Mesendoderm (in vitro differentiated cells): ENCODE results near the gene LCORL.

ENCODE experiments used
- DNase-seq: peaks from one replicate; pipeline ENCODE4 v3.0.0; 2013
- H2AK5ac ChIP-seq: 2 replicates; pipeline ENCODE4 v1.6.1; 2013; ENCODE audit warnings: low read length, inconsistent platforms
- H2BK120ac ChIP-seq: 2 replicates; pipeline ENCODE4 v1.6.1; 2013; ENCODE audit warnings: low read depth, mild to moderate bottlenecking, low read length, moderate library complexity, mixed read lengths
- H2BK15ac ChIP-seq: replicated peaks from 2 replicates; pipeline ENCODE4 v1.6.1; 2013; ENCODE audit warnings: low read depth, mild to moderate bottlenecking, moderate library complexity
- H2BK5ac ChIP-seq: 2 replicates; pipeline ENCODE4 v1.6.1; 2013; ENCODE audit warnings: low read length, inconsistent platforms
- H3K18ac ChIP-seq: 2 replicates; pipeline ENCODE4 v1.6.1; 2013; ENCODE audit warnings: mild to moderate bottlenecking, low read length, mixed read lengths
- H3K23ac ChIP-seq: one replicate; pipeline ENCODE4 v1.6.1; 2013; ENCODE audit warnings: low read length
- H3K27ac ChIP-seq: 2 replicates; pipeline ENCODE4 v1.5.1; 2013; ENCODE audit warnings: low read depth, mild to moderate bottlenecking, inconsistent platforms, low read length, moderate library complexity
- H3K27me3 ChIP-seq: 2 replicates; pipeline ENCODE4 v1.6.1; 2013; ENCODE audit warnings: low read length, control low read depth, mild to moderate bottlenecking, inconsistent platforms; ENCODE audit not compliant: insufficient read depth, poor library complexity
- H3K36me3 ChIP-seq: 2 replicates; pipeline ENCODE4 v1.6.1; 2013; ENCODE audit warnings: low read length, inconsistent platforms; ENCODE audit not compliant: control insufficient read depth, insufficient read depth
- H3K4ac ChIP-seq: one replicate; pipeline ENCODE4 v1.6.1; 2013; ENCODE audit warnings: low read depth, mild to moderate bottlenecking, low read length, moderate library complexity
- H3K4me1 ChIP-seq: 2 replicates; pipeline ENCODE4 v1.6.1; 2013; ENCODE audit warnings: low read depth, low read length, inconsistent platforms; ENCODE audit not compliant: control insufficient read depth
- H3K4me2 ChIP-seq: 2 replicates; pipeline ENCODE4 v1.6.1; 2013; ENCODE audit warnings: low read length
- H3K4me3 ChIP-seq: 2 replicates; pipeline ENCODE4 v1.5.1; 2013; ENCODE audit warnings: mild to moderate bottlenecking, low read length
- H3K56ac ChIP-seq: one replicate; pipeline ENCODE4 v1.6.1; 2013; ENCODE audit warnings: low read length
- H3K79me1 ChIP-seq: 2 replicates; pipeline ENCODE4 v1.6.1; 2013; ENCODE audit warnings: low read length, inconsistent platforms
- H3K79me2 ChIP-seq: 2 replicates; pipeline ENCODE4 v1.6.1; 2013; ENCODE audit warnings: mild to moderate bottlenecking, low read length; ENCODE audit not compliant: control insufficient read depth, insufficient read depth
- H3K9ac ChIP-seq: 2 replicates; pipeline ENCODE4 v1.6.1; 2013; ENCODE audit warnings: low read length, inconsistent platforms
- H4K5ac ChIP-seq: one replicate; pipeline ENCODE4 v1.6.1; 2013; ENCODE audit warnings: low read length
- H4K8ac ChIP-seq: one replicate; pipeline ENCODE4 v1.6.1; 2013; ENCODE audit warnings: low read depth, mild to moderate bottlenecking, control low read depth, low read length, moderate library complexity
- WGBS: extraction: QIAGEN DNeasy Blood & Tissue Kit; methylation state at CpG from one replicate; pipeline ENCODE4 v1.1.7; 2013; ENCODE audit warnings: low lambda C conversion rate, missing lambda C conversion rate; ENCODE audit not compliant: insufficient coverage; ENCODE audit errors: extremely low coverage; 5-methylcytosine and 5-hydroxymethylcytosine counted together

Gene LCORL

DNA sequence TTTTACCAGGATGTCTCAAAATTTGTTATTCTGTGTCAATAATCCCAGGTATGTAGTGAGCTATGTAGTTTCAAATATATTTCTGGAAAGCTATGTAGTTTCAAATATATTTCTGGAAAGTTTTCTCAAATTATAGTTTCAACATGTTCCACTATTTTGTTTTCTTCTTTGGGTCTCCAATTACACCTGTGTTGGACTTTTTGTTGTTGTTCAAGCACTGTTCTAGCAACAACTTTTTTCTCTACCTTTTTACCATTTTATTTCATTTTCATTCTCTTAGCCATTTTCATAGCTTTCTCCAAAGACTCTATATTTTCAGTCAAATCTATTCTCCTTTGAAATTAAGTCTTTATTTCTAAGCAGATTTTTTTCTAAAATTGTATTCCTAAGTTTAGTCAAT, 88.4 kb downstream of the LCORL start:
- Histone ChIP-seq H3K23ac (no peak overlapping the region), H3K36me3 (no peaks in the 10 kb centered on the region), H3K79me2 (no peaks in the 10 kb centered on the region), H3K56ac (no peak overlapping the region), H3K9ac (no peak overlapping the region), H2BK5ac (no peak overlapping the region), H2BK15ac (no peak overlapping the region), H3K4ac (no peak overlapping the region), H3K4me1 (no peaks in the 10 kb centered on the region), H3K18ac (no peak overlapping the region), H3K27me3 (no peaks in the 10 kb centered on the region), H3K79me1 (no peaks in the 10 kb centered on the region), H3K27ac (no peak overlapping the region), H4K8ac (no peak overlapping the region), H4K5ac (no peak overlapping the region), H3K4me2 (no peak overlapping the region), H2AK5ac (no peak overlapping the region), H2BK120ac (no peak overlapping the region), H3K4me3 (no peak overlapping the region)
- no peak for DNase-seq

DNA sequence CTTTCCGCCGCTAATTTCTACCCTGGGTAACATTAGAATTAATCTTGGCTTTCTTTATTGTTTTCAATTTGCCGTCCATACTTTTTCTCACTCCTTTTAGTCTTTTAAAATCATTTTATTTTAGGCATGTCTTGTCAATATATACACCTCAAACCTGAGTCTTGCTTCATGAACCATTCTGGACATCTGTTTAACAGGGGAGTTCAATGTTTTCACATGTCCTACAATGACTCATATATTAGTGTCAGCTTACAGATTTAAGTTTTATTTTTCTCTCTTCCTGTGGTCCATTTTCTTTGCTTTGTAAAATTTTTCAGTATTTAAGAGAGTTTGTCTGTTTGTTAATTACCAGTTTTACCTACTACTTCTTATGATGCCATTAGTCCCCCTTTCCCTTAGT, 89.5 kb downstream of the LCORL start:
- Histone ChIP-seq H2BK120ac (no peak overlapping the region), H3K4ac (no peak overlapping the region), H3K79me1 (no peaks in the 10 kb centered on the region), H3K27me3 (no peaks in the 10 kb centered on the region), H3K4me1 (no peaks in the 10 kb centered on the region), H2BK5ac (no peak overlapping the region), H3K4me2 (no peak overlapping the region), H3K36me3 (no peaks in the 10 kb centered on the region), H3K27ac (no peak overlapping the region), H2AK5ac (no peak overlapping the region), H4K5ac (no peak overlapping the region), H3K18ac (no peak overlapping the region), H2BK15ac (no peak overlapping the region), H3K9ac (no peak overlapping the region), H3K4me3 (no peak overlapping the region), H4K8ac (no peak overlapping the region), H3K23ac (no peak overlapping the region), H3K56ac (no peak overlapping the region), H3K79me2 (no peaks in the 10 kb centered on the region)
- no CpG with 5 or more reads among the region's 3 CpGs for WGBS
- no peak for DNase-seq

DNA sequence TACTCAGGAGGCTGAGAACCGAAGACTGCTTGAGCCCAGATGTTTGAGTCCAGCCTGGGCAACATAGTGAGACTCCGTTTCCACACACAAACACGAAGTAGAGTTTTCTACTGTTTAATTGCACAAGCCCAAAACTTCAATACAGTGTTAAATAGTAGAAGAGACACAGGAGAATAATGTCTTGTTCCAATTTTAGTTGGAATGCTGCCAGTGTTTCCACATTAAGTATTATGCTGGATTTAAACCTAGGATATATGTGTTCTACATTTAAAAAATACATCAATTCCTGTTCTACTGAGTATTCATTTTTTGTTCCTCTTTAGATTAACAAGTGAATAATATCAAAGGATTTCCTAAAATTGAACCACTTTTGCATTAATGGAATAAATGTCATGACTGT, 91.3 kb downstream of the LCORL start:
- Histone ChIP-seq H3K23ac (no peak overlapping the region), H3K4me3 (no peak overlapping the region), H3K4me2 (no peak overlapping the region), H3K27ac (no peak overlapping the region), H3K18ac (no peak overlapping the region), H3K56ac (no peak overlapping the region), H3K36me3 (no peaks in the 10 kb centered on the region), H3K79me1 (no peaks in the 10 kb centered on the region), H3K9ac (no peak overlapping the region), H2BK5ac (no peak overlapping the region), H4K8ac (no peak overlapping the region), H2BK15ac (no peak overlapping the region), H2AK5ac (no peak overlapping the region), H4K5ac (no peak overlapping the region), H3K4me1 (no peaks in the 10 kb centered on the region), H2BK120ac (no peak overlapping the region), H3K79me2 (no peaks in the 10 kb centered on the region), H3K27me3 (no peaks in the 10 kb centered on the region), H3K4ac (no peak overlapping the region)
- WGBS = no CpG with 5 or more reads among the region's 3 CpGs
- DNase-seq = no peak

GRCh38 chr4:17924189-17924588, 97.4 kb downstream of the LCORL start:
- no CpG with 5 or more reads among the region's 5 CpGs for WGBS
- no peak overlapping the region for H2BK5ac ChIP-seq
- H4K5ac ChIP-seq = no peak overlapping the region
- no peak overlapping the region for H3K4me2 ChIP-seq
- no peak overlapping the region for H3K9ac ChIP-seq
- no peak for DNase-seq
- H2BK120ac ChIP-seq = no peak overlapping the region
- no peak overlapping the region for H2AK5ac ChIP-seq
- no peaks in the 10 kb centered on the region for H3K4me1 ChIP-seq
- no peak overlapping the region for H3K23ac ChIP-seq
- no peaks in the 10 kb centered on the region for H3K79me2 ChIP-seq
- no peak overlapping the region for H3K4me3 ChIP-seq
- H3K27ac ChIP-seq = no peak overlapping the region
- no peaks in the 10 kb centered on the region for H3K79me1 ChIP-seq
- H3K56ac ChIP-seq = no peak overlapping the region
- H3K36me3 ChIP-seq = no peaks in the 10 kb centered on the region
- H2BK15ac ChIP-seq = no peak overlapping the region
- no peak overlapping the region for H4K8ac ChIP-seq
- no peaks in the 10 kb centered on the region for H3K27me3 ChIP-seq
- H3K4ac ChIP-seq = no peak overlapping the region
- no peak overlapping the region for H3K18ac ChIP-seq

- H3K18ac ChIP-seq = no peak overlapping the region
These were observed 100.1 kb downstream of the LCORL start for GRCh38 chr4:17921451-17921850.

GRCh38 chr4:17920681-17921080, 100.9 kb downstream of the LCORL start:
- Histone ChIP-seq H4K5ac (no peak overlapping the region), H3K27me3 (no peaks in the 10 kb centered on the region), H2BK15ac (no peak overlapping the region), H3K79me2 (no peaks in the 10 kb centered on the region), H3K4ac (no peak overlapping the region), H2AK5ac (no peak overlapping the region), H3K56ac (no peak overlapping the region), H2BK120ac (no peak overlapping the region), H3K27ac (no peak overlapping the region), H3K23ac (no peak overlapping the region), H3K36me3 (no peaks in the 10 kb centered on the region), H3K4me2 (no peak overlapping the region), H3K9ac (no peak overlapping the region), H2BK5ac (no peak overlapping the region), H4K8ac (no peak overlapping the region), H3K4me3 (no peak overlapping the region), H3K18ac (no peak overlapping the region), H3K79me1 (no peaks in the 10 kb centered on the region), H3K4me1 (no peaks in the 10 kb centered on the region)
- no CpG with 5 or more reads among the region's 1 CpG for WGBS
- no peak for DNase-seq

More at GRCh38 chr4:17921451-17921850, 100.1 kb downstream of the LCORL start:
- WGBS = no CpG with 5 or more reads among the region's 1 CpG
- H2BK120ac ChIP-seq = no peak overlapping the region
- no peak overlapping the region for H3K56ac ChIP-seq
- no peak overlapping the region for H3K4ac ChIP-seq
- no peak for DNase-seq
- H3K23ac ChIP-seq = no peak overlapping the region
- no peak overlapping the region for H3K4me2 ChIP-seq
- no peak overlapping the region for H2AK5ac ChIP-seq
- H3K4me3 ChIP-seq = no peak overlapping the region
- no peak overlapping the region for H4K8ac ChIP-seq
- no peaks in the 10 kb centered on the region for H3K79me2 ChIP-seq
- H3K27ac ChIP-seq = no peak overlapping the region
- H3K27me3 ChIP-seq = no peaks in the 10 kb centered on the region
- no peak overlapping the region for H2BK5ac ChIP-seq
- H3K9ac ChIP-seq = no peak overlapping the region
- H3K79me1 ChIP-seq = no peaks in the 10 kb centered on the region
- no peak overlapping the region for H4K5ac ChIP-seq
- H2BK15ac ChIP-seq = no peak overlapping the region
- no peaks in the 10 kb centered on the region for H3K36me3 ChIP-seq
- no peaks in the 10 kb centered on the region for H3K4me1 ChIP-seq
